HepG2 (cell line): Measurements from ENCODE around the gene SCN9A. TPM values are rescaled to one million over a fixed set of nuclear protein-coding genes. Genes with fewer than 3 reads are reported as not detected.
A peak's percentile ranks its signal among the peaks of the same experiment; 100 is the strongest.

ENCODE experiments used
- CBX1 ChIP-seq: IDR thresholded peaks from one replicate; pipeline ENCODE4 v1.6.1; 2016; ENCODE audit warnings: antibody characterized with exemption, low read depth
- EEA1 ChIP-seq: sonication (generic); formaldehyde crosslinking; IDR thresholded peaks from 2 replicates; pipeline ENCODE4 v1.5.1; 2020; ENCODE audit warnings: mild to moderate bottlenecking, missing genetic modification reagents, borderline replicate concordance
- ELF3 ChIP-seq: IDR thresholded peaks from 2 replicates; pipeline ENCODE4 v1.6.1; 2016; ENCODE audit warnings: missing genetic modification reagents, missing compliant biosample characterization
- HNF4A ChIP-seq: sonication (generic); formaldehyde crosslinking; IDR thresholded peaks from 2 replicates; pipeline ENCODE4 v1.4.0; 2020; ENCODE audit warnings: missing genetic modification reagents
- NR3C1 ChIP-seq: sonication (generic); formaldehyde crosslinking; IDR thresholded peaks from 2 replicates; pipeline ENCODE4 v1.4.0; 2020; ENCODE audit warnings: missing genetic modification reagents
- RNF2 ChIP-seq: fragments of 450-650 bp; conservative IDR thresholded peaks from 2 replicates; pipeline ENCODE4 v1.6.1; 2016; ENCODE audit warnings: low read depth
- SOX5 ChIP-seq: IDR thresholded peaks from 2 replicates; pipeline ENCODE4 v1.6.1; 2016; ENCODE audit warnings: borderline replicate concordance
- SRF ChIP-seq: IDR thresholded peaks from 2 replicates; pipeline ENCODE4 v1.6.1; 2011; ENCODE audit warnings: mild to moderate bottlenecking, low read depth, low read length, moderate library complexity
- STAG1 ChIP-seq: sonication (generic); formaldehyde crosslinking; IDR thresholded peaks from 2 replicates; pipeline ENCODE4 v1.4.0; 2020; ENCODE audit warnings: missing genetic modification reagents
- ZFP1 ChIP-seq: IDR thresholded peaks from 2 replicates; pipeline ENCODE4 v1.6.1; 2016
- ZFP36L1 ChIP-seq: sonication (generic); formaldehyde crosslinking; IDR thresholded peaks from 2 replicates; pipeline ENCODE4 v1.8.0; 2022; ENCODE audit warnings: mild to moderate bottlenecking, missing genetic modification reagents, moderate library complexity
- ZNF263 ChIP-seq: sonication (generic); formaldehyde crosslinking; IDR thresholded peaks from 2 replicates; pipeline ENCODE4 v1.4.0; 2020; ENCODE audit warnings: missing genetic modification reagents
- ZNF292 ChIP-seq: sonication (generic); formaldehyde crosslinking; IDR thresholded peaks from 2 replicates; pipeline ENCODE4 v1.8.1; 2022; ENCODE audit warnings: mild to moderate bottlenecking, low read depth, missing genetic modification reagents, borderline replicate concordance
- ZNF558 ChIP-seq: sonication (generic); formaldehyde crosslinking; IDR thresholded peaks from 2 replicates; pipeline ENCODE4 v1.9.0; 2022; ENCODE audit warnings: mild to moderate bottlenecking, missing genetic modification reagents, borderline replicate concordance
- ZNF607 ChIP-seq: sonication (generic); formaldehyde crosslinking; IDR thresholded peaks from 2 replicates; pipeline ENCODE4 v1.5.1; 2020; ENCODE audit warnings: missing genetic modification reagents, mild to moderate bottlenecking, borderline replicate concordance
- polyA plus RNA-seq, 8 experiments: library from polyadenylated mRNA; depleted of rRNA in 3 of 8; stranded (reverse) in 7 of 8; unstranded in 1 of 8; fragments of >200 nt; fragmentation: Illumina TruSeq in 4 of 8; extraction: Trizol in 4 of 8; gene quantifications; 2 replicates each; pipeline versions ENCODE4 v1.2.1 to v1.2.3, GENCODE V29; 2011 to 2016; ENCODE audit warnings: low read depth in 4 of 8, missing spikeins in 1 of 8, mixed read lengths in 1 of 8; ENCODE audit not compliant: insufficient read depth in 1 of 8
- total RNA-seq, 5 experiments: library from RNA; depleted of rRNA; stranded (reverse); fragments of >200 nt; fragmentation: Illumina TruSeq; extraction: Trizol; gene quantifications; 2 replicates each; pipeline ENCODE4 v1.2.3, GENCODE V29; 2016; ENCODE audit warnings: low read depth in 1 of 5
- TF ChIP-seq, protein P1 (sequence below): sonication (generic); formaldehyde crosslinking; IDR thresholded peaks from 2 replicates; pipeline ENCODE4 v1.5.0; 2020; ENCODE audit warnings: missing genetic modification reagents, mild to moderate bottlenecking, borderline replicate concordance
- TF ChIP-seq, protein P2 (sequence below): sonication (generic); formaldehyde crosslinking; IDR thresholded peaks from 2 replicates; pipeline ENCODE4 v1.4.0; 2020; ENCODE audit warnings: low read depth, missing genetic modification reagents
- TF ChIP-seq, protein P3 (sequence below): sonication (generic); formaldehyde crosslinking; conservative IDR thresholded peaks from 2 replicates; pipeline ENCODE4 v1.5.0; 2020; ENCODE audit warnings: missing genetic modification reagents
- TF ChIP-seq, protein P4 (sequence below): sonication (generic); formaldehyde crosslinking; conservative IDR thresholded peaks from 2 replicates; pipeline ENCODE4 v1.4.0; 2020; ENCODE audit warnings: missing genetic modification reagents
- TF ChIP-seq, protein P5 (sequence below): sonication (generic); formaldehyde crosslinking; IDR thresholded peaks from 2 replicates; pipeline ENCODE4 v1.8.0; 2023; ENCODE audit warnings: mild to moderate bottlenecking, missing genetic modification reagents

The SCN9A gene
- total and polyA plus RNA-seq, 2 of the 13 experiments (the other 11 are each of a cell fraction or from before 2014, with no cell fraction given): 15.3 to 24.3 TPM

DNA sequence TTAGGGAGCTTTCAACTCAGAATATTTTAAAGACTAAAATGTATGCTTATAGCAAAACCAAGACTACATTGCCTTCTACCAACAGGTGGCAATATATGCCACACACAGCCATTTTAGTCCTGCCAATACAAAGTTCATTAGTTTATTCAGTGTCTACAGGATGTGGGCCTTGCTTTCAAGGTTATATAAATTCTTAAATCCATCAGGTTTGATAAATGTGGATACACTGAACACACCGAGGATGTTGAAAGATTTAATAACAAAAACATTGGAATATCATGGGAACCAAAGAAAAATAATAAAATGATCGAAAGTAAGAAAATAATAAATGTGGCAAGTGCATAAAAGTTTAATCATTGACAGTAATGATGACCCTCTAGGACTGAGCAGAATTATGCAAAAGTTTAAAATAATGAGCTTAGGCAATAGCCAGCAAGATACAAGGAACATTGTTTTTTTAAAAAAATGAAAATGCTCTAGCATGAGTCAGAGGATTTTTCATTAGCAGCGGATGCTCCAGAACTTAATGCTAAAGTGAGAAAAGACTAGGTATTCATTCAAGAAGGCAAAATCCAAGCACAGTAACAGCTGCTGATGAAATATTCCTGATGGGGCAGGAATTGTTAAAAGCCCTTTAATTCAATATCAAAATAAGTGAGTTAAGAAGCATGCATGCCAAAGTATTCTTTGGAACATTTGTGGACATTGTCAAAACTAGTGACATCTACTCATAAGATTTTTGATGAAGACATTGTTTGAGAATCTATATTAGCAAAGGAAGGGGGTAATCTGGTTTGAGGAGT is 14.2 kb downstream of the SCN9A start (continued):
- TF ChIP-seq, protein P1, sequence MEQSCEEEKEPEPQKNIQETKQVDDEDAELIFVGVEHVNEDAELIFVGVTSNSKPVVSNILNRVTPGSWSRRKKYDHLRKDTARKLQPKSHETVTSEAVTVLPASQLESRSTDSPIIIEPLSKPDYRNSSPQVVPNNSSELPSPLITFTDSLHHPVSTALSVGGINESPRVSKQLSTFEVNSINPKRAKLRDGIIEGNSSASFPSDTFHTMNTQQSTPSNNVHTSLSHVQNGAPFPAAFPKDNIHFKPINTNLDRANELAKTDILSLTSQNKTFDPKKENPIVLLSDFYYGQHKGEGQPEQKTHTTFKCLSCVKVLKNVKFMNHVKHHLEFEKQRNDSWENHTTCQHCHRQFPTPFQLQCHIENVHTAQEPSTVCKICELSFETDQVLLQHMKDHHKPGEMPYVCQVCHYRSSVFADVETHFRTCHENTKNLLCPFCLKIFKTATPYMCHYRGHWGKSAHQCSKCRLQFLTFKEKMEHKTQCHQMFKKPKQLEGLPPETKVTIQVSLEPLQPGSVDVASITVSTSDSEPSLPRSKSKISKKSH: no peak
- TF ChIP-seq, protein P2, sequence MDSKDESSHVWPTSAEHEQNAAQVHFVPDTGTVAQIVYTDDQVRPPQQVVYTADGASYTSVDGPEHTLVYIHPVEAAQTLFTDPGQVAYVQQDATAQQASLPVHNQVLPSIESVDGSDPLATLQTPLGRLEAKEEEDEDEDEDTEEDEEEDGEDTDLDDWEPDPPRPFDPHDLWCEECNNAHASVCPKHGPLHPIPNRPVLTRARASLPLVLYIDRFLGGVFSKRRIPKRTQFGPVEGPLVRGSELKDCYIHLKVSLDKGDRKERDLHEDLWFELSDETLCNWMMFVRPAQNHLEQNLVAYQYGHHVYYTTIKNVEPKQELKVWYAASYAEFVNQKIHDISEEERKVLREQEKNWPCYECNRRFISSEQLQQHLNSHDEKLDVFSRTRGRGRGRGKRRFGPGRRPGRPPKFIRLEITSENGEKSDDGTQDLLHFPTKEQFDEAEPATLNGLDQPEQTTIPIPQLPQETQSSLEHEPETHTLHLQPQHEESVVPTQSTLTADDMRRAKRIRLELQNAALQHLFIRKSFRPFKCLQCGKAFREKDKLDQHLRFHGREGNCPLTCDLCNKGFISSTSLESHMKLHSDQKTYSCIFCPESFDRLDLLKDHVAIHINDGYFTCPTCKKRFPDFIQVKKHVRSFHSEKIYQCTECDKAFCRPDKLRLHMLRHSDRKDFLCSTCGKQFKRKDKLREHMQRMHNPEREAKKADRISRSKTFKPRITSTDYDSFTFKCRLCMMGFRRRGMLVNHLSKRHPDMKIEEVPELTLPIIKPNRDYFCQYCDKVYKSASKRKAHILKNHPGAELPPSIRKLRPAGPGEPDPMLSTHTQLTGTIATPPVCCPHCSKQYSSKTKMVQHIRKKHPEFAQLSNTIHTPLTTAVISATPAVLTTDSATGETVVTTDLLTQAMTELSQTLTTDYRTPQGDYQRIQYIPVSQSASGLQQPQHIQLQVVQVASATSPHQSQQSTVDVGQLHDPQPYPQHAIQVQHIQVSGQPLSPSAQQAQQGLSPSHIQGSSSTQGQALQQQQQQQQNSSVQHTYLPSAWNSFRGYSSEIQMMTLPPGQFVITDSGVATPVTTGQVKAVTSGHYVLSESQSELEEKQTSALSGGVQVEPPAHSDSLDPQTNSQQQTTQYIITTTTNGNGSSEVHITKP (CRISPR knock-in tag): no peak
- no peak for TF ChIP-seq NR3C1 (CRISPR knock-in tag)
- TF ChIP-seq ZFP1 (CRISPR knock-in tag): no peak
- TF ChIP-seq, protein P3, sequence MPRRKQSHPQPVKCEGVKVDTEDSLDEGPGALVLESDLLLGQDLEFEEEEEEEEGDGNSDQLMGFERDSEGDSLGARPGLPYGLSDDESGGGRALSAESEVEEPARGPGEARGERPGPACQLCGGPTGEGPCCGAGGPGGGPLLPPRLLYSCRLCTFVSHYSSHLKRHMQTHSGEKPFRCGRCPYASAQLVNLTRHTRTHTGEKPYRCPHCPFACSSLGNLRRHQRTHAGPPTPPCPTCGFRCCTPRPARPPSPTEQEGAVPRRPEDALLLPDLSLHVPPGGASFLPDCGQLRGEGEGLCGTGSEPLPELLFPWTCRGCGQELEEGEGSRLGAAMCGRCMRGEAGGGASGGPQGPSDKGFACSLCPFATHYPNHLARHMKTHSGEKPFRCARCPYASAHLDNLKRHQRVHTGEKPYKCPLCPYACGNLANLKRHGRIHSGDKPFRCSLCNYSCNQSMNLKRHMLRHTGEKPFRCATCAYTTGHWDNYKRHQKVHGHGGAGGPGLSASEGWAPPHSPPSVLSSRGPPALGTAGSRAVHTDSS (CRISPR knock-in tag): no peak
- no peak for TF ChIP-seq ZNF558
- TF ChIP-seq SOX5: peak; percentile 55; the same call in 1 of the 2 replicates
- TF ChIP-seq, protein P4, sequence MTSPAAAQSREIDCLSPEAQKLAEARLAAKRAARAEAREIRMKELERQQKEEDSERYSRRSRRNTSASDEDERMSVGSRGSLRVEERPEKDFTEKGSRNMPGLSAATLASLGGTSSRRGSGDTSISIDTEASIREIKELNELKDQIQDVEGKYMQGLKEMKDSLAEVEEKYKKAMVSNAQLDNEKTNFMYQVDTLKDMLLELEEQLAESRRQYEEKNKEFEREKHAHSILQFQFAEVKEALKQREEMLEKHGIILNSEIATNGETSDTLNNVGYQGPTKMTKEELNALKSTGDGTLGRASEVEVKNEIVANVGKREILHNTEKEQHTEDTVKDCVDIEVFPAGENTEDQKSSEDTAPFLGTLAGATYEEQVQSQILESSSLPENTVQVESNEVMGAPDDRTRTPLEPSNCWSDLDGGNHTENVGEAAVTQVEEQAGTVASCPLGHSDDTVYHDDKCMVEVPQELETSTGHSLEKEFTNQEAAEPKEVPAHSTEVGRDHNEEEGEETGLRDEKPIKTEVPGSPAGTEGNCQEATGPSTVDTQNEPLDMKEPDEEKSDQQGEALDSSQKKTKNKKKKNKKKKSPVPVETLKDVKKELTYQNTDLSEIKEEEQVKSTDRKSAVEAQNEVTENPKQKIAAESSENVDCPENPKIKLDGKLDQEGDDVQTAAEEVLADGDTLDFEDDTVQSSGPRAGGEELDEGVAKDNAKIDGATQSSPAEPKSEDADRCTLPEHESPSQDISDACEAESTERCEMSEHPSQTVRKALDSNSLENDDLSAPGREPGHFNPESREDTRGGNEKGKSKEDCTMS: no peak
- TF ChIP-seq, protein P5, sequence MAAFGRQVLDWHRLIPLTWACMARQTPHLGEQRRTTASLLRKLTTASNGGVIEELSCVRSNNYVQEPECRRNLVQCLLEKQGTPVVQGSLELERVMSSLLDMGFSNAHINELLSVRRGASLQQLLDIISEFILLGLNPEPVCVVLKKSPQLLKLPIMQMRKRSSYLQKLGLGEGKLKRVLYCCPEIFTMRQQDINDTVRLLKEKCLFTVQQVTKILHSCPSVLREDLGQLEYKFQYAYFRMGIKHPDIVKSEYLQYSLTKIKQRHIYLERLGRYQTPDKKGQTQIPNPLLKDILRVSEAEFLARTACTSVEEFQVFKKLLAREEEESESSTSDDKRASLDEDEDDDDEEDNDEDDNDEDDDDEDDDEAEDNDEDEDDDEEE (CRISPR knock-in tag): no peak
- no peak for TF ChIP-seq ZFP36L1
- no peak for TF ChIP-seq ZNF263 (CRISPR knock-in tag)
- no peak for TF ChIP-seq ZNF607 (CRISPR knock-in tag)
- no peak for TF ChIP-seq EEA1 (CRISPR knock-in tag)
- TF ChIP-seq RNF2: no peak
- no peak for TF ChIP-seq SRF
- no peak for TF ChIP-seq ZNF292 (CRISPR knock-in tag)
- TF ChIP-seq CBX1: no peak
- TF ChIP-seq HNF4A (CRISPR knock-in tag): peak; percentile 78
- peak; percentile 89 for TF ChIP-seq STAG1 (CRISPR knock-in tag)
- peak; percentile 70 for TF ChIP-seq ELF3 (CRISPR knock-in tag)
